CD4-positive, alpha-beta T cell treated with Interferon alpha-2 for 1 hour (primary cell): ENCODE data around the gene ZNF544.

Experiments
- DNase-seq, 2 donors: peaks; one replicate each; pipeline ENCODE4 v3.0.0-alpha.2; 2020 to 2022

ZNF544 gene

GRCh38 chr19:58305932-58306323, 77.2 kb downstream of the ZNF544 start:
- DNase-seq: peak in 1 of 2 donors; percentile 35

- no peak for DNase-seq
Measured at GRCh38 chr19:58307736-58308135, 79.0 kb downstream of the ZNF544 start.

GRCh38 chr19:58310685-58311084, 82.0 kb downstream of the ZNF544 start:
- peak in 1 of 2 donors; percentile 31 for DNase-seq

- DNase-seq: no peak
Measured at GRCh38 chr19:58311345-58311865, 82.7 kb downstream of the ZNF544 start.
